ENCODE data around the gene NHS.

DNA sequence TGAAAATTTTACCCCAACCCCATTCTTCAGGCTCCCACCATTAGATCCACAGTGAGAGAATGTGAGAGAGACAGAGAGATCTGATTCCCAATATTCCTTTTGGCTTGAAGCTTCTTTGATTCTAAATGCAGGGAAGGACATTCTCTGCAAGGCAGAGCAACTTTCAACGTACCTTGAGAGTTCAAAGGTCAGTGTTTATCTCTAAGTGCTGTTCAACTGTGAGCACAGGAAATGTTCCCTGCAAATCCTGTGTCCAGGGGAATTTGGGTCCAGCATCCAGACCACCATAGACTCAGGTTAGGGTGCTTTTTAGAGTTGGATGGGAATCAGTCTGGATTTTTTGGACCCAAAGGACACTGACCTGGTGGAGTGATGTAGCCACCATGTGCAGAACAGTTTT, 97.4 kb downstream of the NHS start:
- TF ChIP-seq, protein P1, sequence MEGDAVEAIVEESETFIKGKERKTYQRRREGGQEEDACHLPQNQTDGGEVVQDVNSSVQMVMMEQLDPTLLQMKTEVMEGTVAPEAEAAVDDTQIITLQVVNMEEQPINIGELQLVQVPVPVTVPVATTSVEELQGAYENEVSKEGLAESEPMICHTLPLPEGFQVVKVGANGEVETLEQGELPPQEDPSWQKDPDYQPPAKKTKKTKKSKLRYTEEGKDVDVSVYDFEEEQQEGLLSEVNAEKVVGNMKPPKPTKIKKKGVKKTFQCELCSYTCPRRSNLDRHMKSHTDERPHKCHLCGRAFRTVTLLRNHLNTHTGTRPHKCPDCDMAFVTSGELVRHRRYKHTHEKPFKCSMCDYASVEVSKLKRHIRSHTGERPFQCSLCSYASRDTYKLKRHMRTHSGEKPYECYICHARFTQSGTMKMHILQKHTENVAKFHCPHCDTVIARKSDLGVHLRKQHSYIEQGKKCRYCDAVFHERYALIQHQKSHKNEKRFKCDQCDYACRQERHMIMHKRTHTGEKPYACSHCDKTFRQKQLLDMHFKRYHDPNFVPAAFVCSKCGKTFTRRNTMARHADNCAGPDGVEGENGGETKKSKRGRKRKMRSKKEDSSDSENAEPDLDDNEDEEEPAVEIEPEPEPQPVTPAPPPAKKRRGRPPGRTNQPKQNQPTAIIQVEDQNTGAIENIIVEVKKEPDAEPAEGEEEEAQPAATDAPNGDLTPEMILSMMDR (IDR thresholded peaks at IDR 0.05) = no peak
- TF ChIP-seq POLR2A (IDR thresholded peaks at IDR 0.05) = no peak

All from body of pancreas (tissue), 4 donors.